ENCODE measurements around the gene IL25. TPM values are rescaled to one million over a fixed set of nuclear protein-coding genes. Genes with fewer than 3 reads are reported as not detected.
"Not testable (repeated sequence)": the region's sequence is repeated elsewhere in the genome, so short reads cannot be mapped to it uniquely, and the experiment has no call there.

The IL25 gene
- total and polyA plus RNA-seq, 8 donors = not detected

- Histone ChIP-seq H3K27me3 (no peaks in the 10 kb centered on the region), H3K9me3 (no peaks in the 10 kb centered on the region), H3K4me1 (peaks cover 0 to 4% (median 0%) of the 10 kb centered on the region in 3 donors), H3K4me3 (no peak overlapping the region), H3K36me3 (no peaks in the 10 kb centered on the region), H3K27ac (no peak overlapping the region)
- 91 to 97% methylated on average over 1 of the region's 1 CpG for WGBS, 2 donors
- DNase-seq (no peak), FAIRE-seq (no peak), ATAC-seq (no peak)
- no peak for TF ChIP-seq CTCF (IDR thresholded peaks at IDR 0.05)
- intact Hi-C loops (cut with DNase I) = no loop called here
Measured at GRCh38 chr14:23386999-23387398, 14.4 kb downstream of the IL25 start.

GRCh38 chr14:23387916-23388882 lies 15.6 kb downstream of the IL25 start:
- Histone ChIP-seq H3K27me3 (no peaks in the 10 kb centered on the region), H3K9me3 (no peaks in the 10 kb centered on the region), H3K27ac (no peak overlapping the region), H3K4me1 (peaks cover 0 to 4% (median 0%) of the 10 kb centered on the region in 3 donors), H3K4me3 (no peak overlapping the region), H3K36me3 (no peaks in the 10 kb centered on the region)
- no peak for ATAC-seq
- no peak for TF ChIP-seq CTCF (IDR thresholded peaks at IDR 0.05)
- intact Hi-C loops (cut with DNase I) = no loop called here
- FAIRE-seq = no peak
- DNase-seq = peak in 1 of 6 donors; percentile 59
- WGBS, 2 donors = 83 to 87% methylated on average over 26 of the region's 26 CpGs

- WGBS, 2 donors = 93% methylated on average over 8 of the region's 8 CpGs
- no peak for DNase-seq
Measured at GRCh38 chr14:23388996-23389395, 16.4 kb downstream of the IL25 start.

GRCh38 chr14:23389396-23389795 lies 16.8 kb downstream of the IL25 start:
- Histone ChIP-seq H3K27ac (no peak overlapping the region), H3K9me3 (no peaks in the 10 kb centered on the region), H3K27me3 (no peaks in the 10 kb centered on the region), H3K36me3 (no peaks in the 10 kb centered on the region), H3K4me1 (peaks cover 0 to 4% (median 0%) of the 10 kb centered on the region in 3 donors), H3K4me3 (no peak overlapping the region)
- FAIRE-seq (no peak), ATAC-seq (no peak), DNase-seq (no peak)
- no peak for TF ChIP-seq CTCF (IDR thresholded peaks at IDR 0.05)
- 82 to 83% methylated on average over 12 of the region's 12 CpGs for WGBS, 2 donors
- intact Hi-C loops (cut with DNase I) = no loop called here

More at GRCh38 chr14:23388996-23389395, 16.4 kb downstream of the IL25 start:
- no peaks in the 10 kb centered on the region for H3K27me3 ChIP-seq
- no peak for TF ChIP-seq CTCF (IDR thresholded peaks at IDR 0.05)
- H3K9me3 ChIP-seq = no peaks in the 10 kb centered on the region
- no peaks in the 10 kb centered on the region for H3K36me3 ChIP-seq
- intact Hi-C loops (cut with DNase I) = no loop called here
- H3K4me1 ChIP-seq = peaks cover 0 to 4% (median 0%) of the 10 kb centered on the region in 3 donors
- FAIRE-seq (no peak), ATAC-seq (no peak)
- H3K27ac ChIP-seq = no peak overlapping the region
- H3K4me3 ChIP-seq = no peak overlapping the region

GRCh38 chr14:23389871-23390270 lies 17.3 kb downstream of the IL25 start:
- H3K4me1 ChIP-seq; intact Hi-C loops (cut with DNase I): not testable (repeated sequence)

More at GRCh38 chr14:23389871-23390270, 17.3 kb downstream of the IL25 start:
- not testable (repeated sequence) for FAIRE-seq, ATAC-seq, H3K27ac ChIP-seq, H3K9me3 ChIP-seq, H3K27me3 ChIP-seq, DNase-seq, H3K36me3 ChIP-seq, H3K4me3 ChIP-seq
- 100% methylated on average over 3 of the region's 19 CpGs; no CpG with 5 or more reads in 1 of the 2 donors for WGBS, 2 donors
